Stimulated activated CD4-positive, alpha-beta T cell treated with anti-CD3 and anti-CD28 coated beads, Interleukin-12 subunit alpha, Interleukin-12 subunit beta, amount 100 ng/mL, for 4 hours (primary cell): ENCODE data around the gene HUWE1.

ENCODE experiments used
- DNase-seq: peaks from one replicate; pipeline ENCODE4 v3.0.0-alpha.2; 2020

HUWE1 gene

GRCh38 chrX:53486285-53486684 lies 200.2 kb downstream of the HUWE1 start:
- no peak for DNase-seq

- no peak for DNase-seq
Measured at GRCh38 chrX:53483838-53484405, 202.6 kb downstream of the HUWE1 start.

DNA sequence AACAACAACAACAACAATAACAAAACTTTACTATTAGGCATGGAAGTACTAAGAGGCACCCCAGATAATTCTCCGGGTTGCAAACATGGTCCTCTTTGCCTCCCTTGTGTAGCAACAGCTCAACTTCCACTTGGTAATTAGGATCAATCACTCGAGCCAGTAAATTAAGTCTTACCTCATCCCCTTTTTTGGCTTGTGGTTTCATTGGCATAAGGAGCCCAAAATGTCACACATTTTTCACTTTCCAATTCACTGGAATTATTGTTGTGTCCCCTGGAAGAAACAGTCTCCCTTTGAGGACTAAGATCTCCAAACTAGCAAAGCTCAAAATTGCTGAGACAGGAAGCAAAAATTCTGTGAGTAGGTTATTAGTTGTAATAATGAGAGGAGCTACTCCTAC lies 203.1 kb downstream of the HUWE1 start:
- DNase-seq, result no peak
